ENCODE results near the gene PRDX4.

DNA sequence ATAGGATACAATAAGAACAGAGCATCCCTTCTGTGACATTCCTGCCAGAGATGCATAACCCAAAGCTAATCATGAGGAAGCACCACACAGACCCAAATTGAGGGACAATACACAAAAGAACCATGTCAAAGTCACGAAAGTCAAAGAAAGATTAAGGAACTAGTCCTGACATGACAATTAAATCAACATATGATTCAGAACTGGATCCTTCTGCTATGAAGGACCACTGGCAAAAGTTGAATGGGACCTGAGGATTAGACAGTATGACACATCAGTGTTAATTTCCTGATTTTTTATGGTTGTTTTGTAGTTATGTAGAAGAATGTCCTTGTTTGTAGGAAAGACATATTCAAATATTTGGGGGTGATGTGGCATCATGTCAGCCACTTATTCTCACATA lies 61.9 kb downstream of the PRDX4 start:
- TF ChIP-seq, protein P1, sequence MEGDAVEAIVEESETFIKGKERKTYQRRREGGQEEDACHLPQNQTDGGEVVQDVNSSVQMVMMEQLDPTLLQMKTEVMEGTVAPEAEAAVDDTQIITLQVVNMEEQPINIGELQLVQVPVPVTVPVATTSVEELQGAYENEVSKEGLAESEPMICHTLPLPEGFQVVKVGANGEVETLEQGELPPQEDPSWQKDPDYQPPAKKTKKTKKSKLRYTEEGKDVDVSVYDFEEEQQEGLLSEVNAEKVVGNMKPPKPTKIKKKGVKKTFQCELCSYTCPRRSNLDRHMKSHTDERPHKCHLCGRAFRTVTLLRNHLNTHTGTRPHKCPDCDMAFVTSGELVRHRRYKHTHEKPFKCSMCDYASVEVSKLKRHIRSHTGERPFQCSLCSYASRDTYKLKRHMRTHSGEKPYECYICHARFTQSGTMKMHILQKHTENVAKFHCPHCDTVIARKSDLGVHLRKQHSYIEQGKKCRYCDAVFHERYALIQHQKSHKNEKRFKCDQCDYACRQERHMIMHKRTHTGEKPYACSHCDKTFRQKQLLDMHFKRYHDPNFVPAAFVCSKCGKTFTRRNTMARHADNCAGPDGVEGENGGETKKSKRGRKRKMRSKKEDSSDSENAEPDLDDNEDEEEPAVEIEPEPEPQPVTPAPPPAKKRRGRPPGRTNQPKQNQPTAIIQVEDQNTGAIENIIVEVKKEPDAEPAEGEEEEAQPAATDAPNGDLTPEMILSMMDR (optimal IDR thresholded peaks at IDR 0.05 in 1 of 3, IDR thresholded peaks at IDR 0.05 in 1 of 3, conservative IDR thresholded peaks at IDR 0.05 in 1 of 3; ENCODE audit: extremely low read depth in 1 of 3, insufficient read depth in 2 of 3, low read length in 3 of 3), result no peak
- TF ChIP-seq EZH2 (IDR thresholded peaks at IDR 0.05; ENCODE audit: low read length), result no peak

Measured in keratinocyte (primary cell).